ENCODE measurements around the gene TACC3. TPM values are rescaled to one million over a fixed set of nuclear protein-coding genes. Genes with fewer than 3 reads are reported as not detected.

TACC3 gene
- total and polyA plus RNA-seq, 2 of the 8 experiments (the other 6 are each of a cell fraction or from before 2014, with no cell fraction given): 73.8 to 148 TPM

- no peak for TF ChIP-seq CHD7 (IDR thresholded peaks at IDR 0.05; ENCODE audit: insufficient replicate concordance, low read length)
Observed at GRCh38 chr4:1706358-1706757, 15.0 kb upstream of the TACC3 start (continued).
